ENCODE measurements around the gene PRPF8. TPM values are rescaled to one million over a fixed set of nuclear protein-coding genes. Genes with fewer than 3 reads are reported as not detected.

Gene PRPF8
- total and polyA plus RNA-seq, 2 of the 8 experiments (the other 6 are each of a cell fraction or from before 2014, with no cell fraction given): 329 to 337 TPM

DNA sequence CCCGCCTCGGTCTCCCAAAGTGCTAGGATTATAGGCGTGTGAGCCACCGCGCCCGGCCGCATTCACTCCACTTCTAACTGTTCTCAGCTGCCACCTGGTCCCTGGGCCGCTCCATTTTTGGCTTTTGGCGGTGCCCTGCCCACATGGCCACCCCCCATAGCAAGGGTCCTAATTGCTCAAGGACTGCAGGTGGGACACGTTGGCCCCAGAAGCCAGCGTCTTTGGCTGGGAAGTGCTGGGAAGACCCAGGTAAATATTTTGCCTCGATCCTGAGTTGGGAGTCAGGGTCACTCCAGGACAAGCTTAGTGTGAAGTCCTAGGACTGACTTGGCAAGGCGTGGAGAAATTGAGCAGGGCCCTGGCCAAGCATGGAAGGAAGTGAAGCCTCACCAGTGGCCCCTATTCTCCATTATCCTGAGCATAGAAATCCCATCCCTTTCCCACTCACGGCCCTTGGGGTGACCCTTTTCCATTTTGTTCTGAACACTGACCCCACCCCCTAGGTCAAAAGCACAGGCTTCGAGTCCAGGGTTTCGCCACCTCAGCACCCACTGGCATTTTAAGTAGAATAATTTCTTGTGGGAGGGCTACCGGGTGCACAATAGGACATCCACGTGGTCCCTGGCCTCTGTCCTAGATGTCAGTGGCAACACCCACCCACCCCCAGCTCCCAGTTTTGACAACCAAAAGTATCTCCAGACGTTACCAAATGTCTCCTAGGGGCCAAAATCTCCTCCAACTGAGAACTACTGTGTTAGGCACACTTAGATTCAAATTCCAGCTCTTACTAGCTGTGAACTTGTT is 33.9 kb upstream of the PRPF8 start (continued):
- TF ChIP-seq GABPA (IDR thresholded peaks at IDR 0.05; ENCODE audit: borderline replicate concordance, insufficient read depth, low read length) (no peak), ASH2L (IDR thresholded peaks at IDR 0.05; ENCODE audit: low read length) (no peak), CEBPB (IDR thresholded peaks at IDR 0.05; ENCODE audit: low read depth, low read length) (no peak), BRCA1 (IDR thresholded peaks at IDR 0.05; ENCODE audit: low read depth, low read length) (no peak), JUND (IDR thresholded peaks at IDR 0.05; ENCODE audit: low read length) (no peak), CHD1 (IDR thresholded peaks at IDR 0.05; ENCODE audit: low read depth, low read length) (no peak), PHF8 (conservative IDR thresholded peaks at IDR 0.05; ENCODE audit: low read depth, low read length) (no peak), TEAD4 (IDR thresholded peaks at IDR 0.05; ENCODE audit: low read depth, low read length) (no peak)
